ENCODE data around the gene BRSK2. TPM values are rescaled to one million over a fixed set of nuclear protein-coding genes. Genes with fewer than 3 reads are reported as not detected.

BRSK2 gene
- total RNA-seq, 1 donor from 2014 or later = 9.3 TPM

- H3K27ac ChIP-seq = no peak overlapping the region
- no peaks in the 10 kb centered on the region for H3K27me3 ChIP-seq
- H3K4me3 ChIP-seq = no peak overlapping the region
- H3K4me1 ChIP-seq = peaks cover 0 to 4% of the 10 kb centered on the region in 2 donors
- TF ChIP-seq CTCF (IDR thresholded peaks at IDR 0.05) = no peak
- intact Hi-C loops (cut with DNase I) = no loop called here
- no peaks in the 10 kb centered on the region for H3K36me3 ChIP-seq
- no peaks in the 10 kb centered on the region for H3K9me3 ChIP-seq
- no peak for DNase-seq (ENCODE audit: low spot score in 2 of 2)
Measured at GRCh38 chr11:1449490-1450243, 59.9 kb downstream of the BRSK2 start.

GRCh38 chr11:1450344-1450875 is 60.7 kb downstream of the BRSK2 start:
- Histone ChIP-seq H3K27ac (no peak overlapping the region), H3K27me3 (no peaks in the 10 kb centered on the region), H3K4me1 (peaks cover 0 to 4% of the 10 kb centered on the region in 2 donors), H3K9me3 (no peaks in the 10 kb centered on the region), H3K4me3 (no peak overlapping the region), H3K36me3 (no peaks in the 10 kb centered on the region)
- intact Hi-C loops (cut with DNase I) = no loop called here
- no peak for DNase-seq (ENCODE audit: low spot score in 2 of 2)
- no peak for TF ChIP-seq CTCF (IDR thresholded peaks at IDR 0.05)

GRCh38 chr11:1450949-1451710 is 61.4 kb downstream of the BRSK2 start:
- intact Hi-C loops (cut with DNase I) = no loop called here
- no peak overlapping the region for H3K27ac ChIP-seq
- DNase-seq (ENCODE audit: low spot score in 2 of 2) = no peak
- no peak overlapping the region for H3K4me3 ChIP-seq
- TF ChIP-seq CTCF (IDR thresholded peaks at IDR 0.05) = no peak
- H3K36me3 ChIP-seq = no peaks in the 10 kb centered on the region
- no peaks in the 10 kb centered on the region for H3K9me3 ChIP-seq
- H3K4me1 ChIP-seq = peaks cover 0 to 4% of the 10 kb centered on the region in 2 donors
- H3K27me3 ChIP-seq = no peaks in the 10 kb centered on the region

GRCh38 chr11:1451781-1452470 is 62.2 kb downstream of the BRSK2 start:
- H3K27me3 ChIP-seq = no peaks in the 10 kb centered on the region
- intact Hi-C loops (cut with DNase I) = no loop called here
- H3K36me3 ChIP-seq = no peaks in the 10 kb centered on the region
- DNase-seq (ENCODE audit: low spot score in 2 of 2) = no peak
- H3K4me1 ChIP-seq = peaks cover 0 to 4% of the 10 kb centered on the region in 2 donors
- no peak overlapping the region for H3K27ac ChIP-seq
- no peak for TF ChIP-seq CTCF (IDR thresholded peaks at IDR 0.05)
- no peak overlapping the region for H3K4me3 ChIP-seq
- H3K9me3 ChIP-seq = no peaks in the 10 kb centered on the region

GRCh38 chr11:1452744-1453143 is 63.0 kb downstream of the BRSK2 start:
- no peak for DNase-seq (ENCODE audit: low spot score in 2 of 2)
- Histone ChIP-seq H3K27me3 (no peaks in the 10 kb centered on the region), H3K9me3 (no peaks in the 10 kb centered on the region), H3K27ac (no peak overlapping the region), H3K36me3 (no peaks in the 10 kb centered on the region), H3K4me3 (no peak overlapping the region), H3K4me1 (peaks cover 0 to 4% of the 10 kb centered on the region in 2 donors)
- intact Hi-C loops (cut with DNase I) = loop anchor here (1.0 kb wide), 1 partner anchor 63 kb away; no protein-coding TSS in a partner anchor
- TF ChIP-seq CTCF (IDR thresholded peaks at IDR 0.05) = no peak

Data from ascending aorta (tissue), 2 donors.